ENCODE results near the gene CENPE. TPM values are rescaled to one million over a fixed set of nuclear protein-coding genes. Genes with fewer than 3 reads are reported as not detected.

The CENPE gene
- total RNA-seq, 6 donors from 2014 or later: 1.0 to 4.2 (median 1.6) TPM

DNA sequence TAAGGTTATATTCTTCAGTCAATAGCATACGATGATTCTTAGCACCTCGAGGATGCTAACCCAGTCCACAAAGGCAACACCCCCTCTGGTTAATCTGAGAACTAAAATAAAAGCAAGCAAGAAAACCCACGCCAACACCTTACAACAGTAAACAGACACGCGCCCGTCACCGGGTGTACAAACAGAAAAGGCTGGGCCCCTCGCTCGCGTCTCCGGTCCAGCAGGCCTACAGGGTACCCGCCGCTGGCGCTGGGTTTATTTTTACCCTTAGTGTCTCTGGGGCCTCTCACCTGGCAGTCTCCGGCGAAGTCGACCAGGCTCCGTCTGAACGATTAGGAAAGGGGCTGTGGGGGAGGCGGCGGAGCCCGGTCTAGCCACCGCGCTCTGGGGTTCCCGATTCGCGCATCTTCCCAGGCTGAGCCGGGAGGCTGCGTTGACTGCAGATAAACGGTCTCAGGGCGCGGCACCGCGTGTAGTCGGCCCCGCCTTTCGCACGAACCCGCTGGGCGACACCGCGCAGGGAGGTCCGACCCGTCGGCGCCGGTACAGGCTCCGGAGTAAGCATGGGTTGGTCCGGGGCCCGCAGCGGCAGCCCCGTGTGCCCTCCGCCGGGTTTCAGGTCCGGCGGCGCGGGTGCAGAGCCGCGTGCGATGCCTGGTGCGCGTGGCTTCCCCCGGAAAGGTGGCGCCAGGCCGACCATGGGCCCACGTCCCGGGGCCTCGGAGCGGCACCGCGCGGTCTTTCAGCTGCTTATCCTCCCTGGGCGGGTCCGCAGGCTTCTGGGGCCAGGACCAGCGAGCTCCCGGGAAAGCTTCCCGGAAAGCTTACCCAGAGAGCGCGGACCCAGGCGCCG is 122.0 kb downstream of the CENPE start:
- DNase-seq (peak; percentile 41 to 93), ATAC-seq (ENCODE audit: low FRiP score in 2 of 2) (peak; percentile 82 to 92)
- H3K36me3 ChIP-seq: peaks cover 0 to 7% (median under 1%) of the 10 kb centered on the region in 4 donors
- H3K4me3 ChIP-seq: peak overlapping the region; percentile 29 to 78 (median 66)
- no peaks in the 10 kb centered on the region for H3K9me3 ChIP-seq
- WGBS, 2 donors: 2% methylated on average over 28 to 43 of the region's 82 CpGs
- TF ChIP-seq, protein P1, sequence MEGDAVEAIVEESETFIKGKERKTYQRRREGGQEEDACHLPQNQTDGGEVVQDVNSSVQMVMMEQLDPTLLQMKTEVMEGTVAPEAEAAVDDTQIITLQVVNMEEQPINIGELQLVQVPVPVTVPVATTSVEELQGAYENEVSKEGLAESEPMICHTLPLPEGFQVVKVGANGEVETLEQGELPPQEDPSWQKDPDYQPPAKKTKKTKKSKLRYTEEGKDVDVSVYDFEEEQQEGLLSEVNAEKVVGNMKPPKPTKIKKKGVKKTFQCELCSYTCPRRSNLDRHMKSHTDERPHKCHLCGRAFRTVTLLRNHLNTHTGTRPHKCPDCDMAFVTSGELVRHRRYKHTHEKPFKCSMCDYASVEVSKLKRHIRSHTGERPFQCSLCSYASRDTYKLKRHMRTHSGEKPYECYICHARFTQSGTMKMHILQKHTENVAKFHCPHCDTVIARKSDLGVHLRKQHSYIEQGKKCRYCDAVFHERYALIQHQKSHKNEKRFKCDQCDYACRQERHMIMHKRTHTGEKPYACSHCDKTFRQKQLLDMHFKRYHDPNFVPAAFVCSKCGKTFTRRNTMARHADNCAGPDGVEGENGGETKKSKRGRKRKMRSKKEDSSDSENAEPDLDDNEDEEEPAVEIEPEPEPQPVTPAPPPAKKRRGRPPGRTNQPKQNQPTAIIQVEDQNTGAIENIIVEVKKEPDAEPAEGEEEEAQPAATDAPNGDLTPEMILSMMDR (IDR thresholded peaks at IDR 0.05): no peak
- no peak for TF ChIP-seq EP300 (IDR thresholded peaks at IDR 0.05)
- TF ChIP-seq POLR2A (IDR thresholded peaks at IDR 0.05): peak in 2 of 4 donors; percentile 16 to 37
- TF ChIP-seq POLR2AphosphoS5 (IDR thresholded peaks at IDR 0.05): peak; percentile 12 to 29
- peaks cover 5 to 23% (median 11%) of the 10 kb centered on the region in 4 donors for H3K4me1 ChIP-seq
- peak overlapping the region; percentile 71 to 83 (median 80) for H3K27ac ChIP-seq
- H3K27me3 ChIP-seq: no peaks in the 10 kb centered on the region

DNA sequence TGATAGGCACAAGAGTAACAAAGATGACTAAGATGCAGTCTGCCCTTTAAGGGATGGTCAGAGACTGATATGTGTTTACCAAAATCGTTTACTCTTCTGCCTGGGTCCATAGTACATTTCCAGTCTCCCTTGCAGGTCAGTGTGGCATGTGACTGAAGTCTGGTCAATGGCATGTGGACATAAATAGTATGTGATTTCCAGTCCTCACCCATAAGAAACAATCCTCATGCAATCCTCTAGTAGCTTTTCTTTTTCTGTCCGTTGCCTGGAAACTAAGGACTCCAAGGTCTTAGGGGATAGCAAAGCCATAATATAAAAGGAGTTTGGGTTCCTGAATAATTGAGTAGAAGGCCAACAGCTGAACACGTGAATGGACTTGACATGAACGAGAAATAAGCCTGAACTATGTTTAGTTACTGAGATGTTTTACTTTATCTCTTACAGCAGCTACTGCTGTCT is 122.7 kb downstream of the CENPE start:
- peaks cover 0 to under 1% (median 0%) of the 10 kb centered on the region in 4 donors for H3K36me3 ChIP-seq
- WGBS, 2 donors: 37 to 39% methylated on average over 4 of the region's 4 CpGs
- peak overlapping the region; percentile 29 to 78 (median 66) for H3K4me3 ChIP-seq
- DNase-seq (no peak), ATAC-seq (ENCODE audit: low FRiP score in 2 of 2) (no peak)
- peaks cover 5 to 23% (median 11%) of the 10 kb centered on the region in 4 donors for H3K4me1 ChIP-seq
- peak overlapping the region in 2 of 4 donors; percentile 78 to 82 for H3K27ac ChIP-seq
- H3K27me3 ChIP-seq: no peaks in the 10 kb centered on the region
- no peaks in the 10 kb centered on the region for H3K9me3 ChIP-seq
- TF ChIP-seq POLR2A (IDR thresholded peaks at IDR 0.05) (no peak), POLR2AphosphoS5 (IDR thresholded peaks at IDR 0.05) (no peak), EP300 (IDR thresholded peaks at IDR 0.05) (no peak)
- TF ChIP-seq, protein P1 (IDR thresholded peaks at IDR 0.05): no peak

DNA sequence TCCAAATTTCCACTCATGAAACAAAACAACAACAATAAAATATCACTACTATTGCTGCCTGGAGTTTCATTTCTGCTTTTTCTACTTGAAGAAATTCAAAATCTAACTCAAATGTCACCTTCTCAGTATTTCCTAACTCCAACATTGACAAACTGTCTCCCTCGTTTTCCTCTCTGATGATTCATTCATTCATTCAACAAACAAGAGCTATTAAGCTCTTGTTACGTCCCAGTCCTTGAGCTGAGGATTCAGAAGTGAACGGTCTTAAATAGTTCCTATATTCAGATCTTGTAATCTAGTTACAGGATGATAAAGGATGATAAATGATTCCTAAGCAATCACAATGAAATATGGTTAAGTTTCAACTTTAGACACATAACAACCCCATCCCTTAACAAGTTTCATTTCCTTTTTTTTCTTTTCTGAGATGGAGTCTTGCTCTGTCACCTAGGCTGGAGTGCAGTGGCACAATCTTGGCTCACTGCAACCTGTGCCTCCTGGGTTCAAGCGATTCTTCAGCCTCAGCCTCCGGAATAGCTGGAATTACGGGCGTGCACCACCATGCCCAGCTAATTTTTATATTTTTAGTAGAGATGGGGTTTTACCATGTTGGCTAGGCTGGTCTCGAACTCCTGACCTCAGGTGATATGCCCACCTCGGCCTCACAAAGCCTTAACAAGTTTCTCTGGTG is 123.3 kb downstream of the CENPE start:
- Histone ChIP-seq H3K27me3 (no peaks in the 10 kb centered on the region), H3K36me3 (no peaks in the 10 kb centered on the region), H3K9me3 (no peaks in the 10 kb centered on the region), H3K4me1 (peaks cover 5 to 23% (median 11%) of the 10 kb centered on the region in 4 donors), H3K27ac (no peak overlapping the region), H3K4me3 (peak overlapping the region in 1 of 4 donors; percentile 59)
- WGBS, 2 donors: 84 to 91% methylated on average over 9 of the region's 9 CpGs
- ATAC-seq (ENCODE audit: low FRiP score in 2 of 2) (no peak), DNase-seq (no peak)
- TF ChIP-seq POLR2A (IDR thresholded peaks at IDR 0.05) (no peak), POLR2AphosphoS5 (IDR thresholded peaks at IDR 0.05) (no peak), EP300 (IDR thresholded peaks at IDR 0.05) (no peak)
- TF ChIP-seq, protein P1 (IDR thresholded peaks at IDR 0.05): no peak

DNA sequence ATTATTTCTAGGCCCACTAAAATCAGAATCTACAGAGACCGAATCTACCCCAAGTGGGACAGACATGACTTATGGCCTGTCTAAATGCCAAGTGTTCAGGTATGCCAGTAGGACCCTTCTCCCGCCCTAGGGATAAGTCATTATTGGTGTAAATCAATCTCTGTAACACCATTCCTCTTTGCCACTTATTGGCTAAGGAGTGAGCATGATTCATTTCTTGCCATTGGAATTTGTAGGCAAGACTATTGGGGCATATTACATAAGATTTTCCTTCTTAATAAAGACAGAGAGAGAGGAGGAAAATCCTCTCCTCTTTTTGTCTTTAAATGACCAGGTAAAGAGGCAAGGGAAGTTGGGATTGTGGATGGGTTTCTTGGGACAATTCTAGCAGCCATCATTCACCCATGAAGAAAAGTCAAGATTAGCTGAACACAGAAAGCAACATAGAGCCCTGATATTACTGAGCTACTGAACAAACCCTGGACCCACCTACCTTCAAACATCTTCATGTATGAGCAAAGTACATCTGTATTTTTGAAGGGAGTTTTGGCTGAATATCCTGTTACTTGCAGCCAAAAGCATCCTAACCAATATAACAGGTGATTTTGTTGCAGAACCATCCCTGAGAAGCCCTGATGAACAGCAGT is 124.2 kb downstream of the CENPE start:
- Histone ChIP-seq H3K27ac (no peak overlapping the region), H3K36me3 (no peaks in the 10 kb centered on the region), H3K4me3 (no peak overlapping the region), H3K27me3 (no peaks in the 10 kb centered on the region), H3K4me1 (peaks cover 5 to 23% (median 11%) of the 10 kb centered on the region in 4 donors), H3K9me3 (no peaks in the 10 kb centered on the region)
- WGBS, 2 donors: 95 to 100% methylated on average over 2 of the region's 2 CpGs
- DNase-seq: no peak
- TF ChIP-seq, protein P1 (IDR thresholded peaks at IDR 0.05): no peak
- no peak for TF ChIP-seq POLR2AphosphoS5 (IDR thresholded peaks at IDR 0.05)
- no peak for TF ChIP-seq POLR2A (IDR thresholded peaks at IDR 0.05)
- no peak for TF ChIP-seq EP300 (IDR thresholded peaks at IDR 0.05)
- no peak for ATAC-seq (ENCODE audit: low FRiP score in 2 of 2)
